Stomach (tissue), 9 donors: ENCODE measurements around the gene PTN. TPM values are rescaled to one million over a fixed set of nuclear protein-coding genes. Genes with fewer than 3 reads are reported as not detected.

Source experiments
- DNase-seq, 2 donors: peaks; one replicate each; pipeline versions ENCODE4 v3.0.0 to v3.0.0-alpha.2; 2013 to 2019
- H3K27ac ChIP-seq, 5 donors: fragments of 200-600 bp in 4 of 5; sonication (generic) in 4 of 5; one replicate each; pipeline ENCODE4 v1.5.1; 2013 to 2019; ENCODE audit warnings: mild to moderate bottlenecking in 1 of 5, moderate library complexity in 1 of 5
- H3K27me3 ChIP-seq, 3 donors: fragments of 200-600 bp; sonication (generic); one replicate each; pipeline ENCODE4 v1.5.1; 2017 to 2019; ENCODE audit warnings: mixed run types in 1 of 3
- H3K36me3 ChIP-seq, 4 donors: fragments of 200-600 bp; sonication (generic); 1 replicate in 3 of 4; 2 replicates in 1 of 4; pipeline ENCODE4 v1.5.1; 2016 to 2019
- H3K4me1 ChIP-seq, 4 donors: fragments of 200-600 bp; sonication (generic); one replicate each; pipeline ENCODE4 v1.5.1; 2016 to 2019
- H3K4me3 ChIP-seq, 4 donors: fragments of 200-600 bp; sonication (generic) in 3 of 4; one replicate each; pipeline ENCODE4 v1.5.1; 2016 to 2019; ENCODE audit warnings: mild to moderate bottlenecking in 1 of 4
- H3K9me3 ChIP-seq, 4 donors: fragments of 200-600 bp; sonication (generic); one replicate each; pipeline ENCODE4 v1.5.1; 2016 to 2019
- EP300 ChIP-seq: sonication (generic); formaldehyde crosslinking; IDR thresholded peaks from one replicate; pipeline ENCODE4 v1.6.1; 2017; ENCODE audit warnings: antibody characterized with exemption
- POLR2A ChIP-seq, 4 donors: fragments of 450-650 bp; IDR thresholded peaks; one replicate each; pipeline ENCODE4 v1.6.1; 2016; ENCODE audit warnings: antibody characterized with exemption in 4 of 4, control low read depth in 2 of 4, mild to moderate bottlenecking in 1 of 4, moderate library complexity in 1 of 4
- POLR2AphosphoS5 ChIP-seq, 3 donors: sonication (generic); formaldehyde crosslinking; IDR thresholded peaks; one replicate each; pipeline ENCODE4 v1.6.1; 2016; ENCODE audit warnings: antibody characterized with exemption in 3 of 3
- WGBS, 5 donors: extraction: QIAGEN DNeasy Blood & Tissue Kit in 3 of 5; methylation state at CpG; one replicate each; pipeline versions ENCODE4 v1.1.5 to v1.1.7; 2013 to 2018; 5-methylcytosine and 5-hydroxymethylcytosine counted together
- intact Hi-C: fragments of 100-400 bp; cut with DNase I; formaldehyde crosslinking; loops from one replicate; pipeline ENCODE4 v1.15.1; 2023; ENCODE audit warnings: low total_unique reads
- polyA plus RNA-seq, 3 donors: library from polyadenylated mRNA; stranded (reverse); fragments of 200-250 nt; gene quantifications; one replicate each; pipeline ENCODE4 v1.2.3, GENCODE V29; 2013
- total RNA-seq, 5 donors: library from RNA; depleted of rRNA; stranded (reverse); fragments of >200 nt; gene quantifications; one replicate each; pipeline versions ENCODE4 v1.1.0 to v1.2.3, GENCODE V29; 2014 to 2016
- TF ChIP-seq, protein P1 (sequence below), 7 experiments: fragments of 450-650 bp in 4 of 7; fragments of 200-600 bp in 3 of 7; sonication (generic) in 3 of 7; IDR thresholded peaks; one replicate each; pipeline ENCODE4 v1.5.1; 2016 to 2019; ENCODE audit warnings: antibody characterized with exemption in 7 of 7, control low read depth in 2 of 7, mild to moderate bottlenecking in 1 of 7
- donor health status: healthy with polysubstance abuse.
- donor health status: Bipolar disorder and iron deficiency.
- donor health status: healthy.

Gene PTN
- total and polyA plus RNA-seq, 8 donors: 1.4 to 47.4 (median 6.4) TPM; not detected in 1

DNA sequence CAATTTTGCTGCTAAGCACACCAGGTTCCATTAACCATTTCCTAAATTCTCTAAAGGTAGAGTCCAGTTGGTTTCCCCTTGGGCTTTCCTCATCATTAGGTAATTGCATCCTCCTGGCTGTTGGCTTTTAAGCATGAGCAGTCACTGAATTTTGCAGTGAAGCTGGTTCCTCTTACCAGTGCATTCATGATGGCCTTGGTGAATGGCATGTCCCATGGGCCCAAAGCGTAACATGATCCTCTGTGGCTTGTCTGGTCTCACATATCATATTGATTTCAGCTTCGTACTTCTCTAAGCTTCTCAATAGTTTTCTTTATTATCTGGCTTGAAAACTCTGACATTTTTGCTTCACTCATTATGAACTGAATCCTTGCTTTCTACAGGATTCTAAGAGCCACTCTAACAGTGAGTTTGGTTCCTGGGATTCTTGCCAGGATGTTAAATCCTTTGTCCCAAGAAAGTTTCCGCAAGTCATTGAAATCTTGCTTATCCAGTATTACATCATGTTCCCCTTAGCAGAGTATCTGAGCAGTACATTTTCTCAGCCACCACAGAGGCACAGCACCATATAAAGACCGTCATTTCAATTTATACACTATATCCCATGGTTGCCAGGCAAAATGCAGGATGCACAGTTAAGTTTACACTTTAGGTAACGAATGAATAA is 134.2 kb downstream of the PTN start:
- Histone ChIP-seq H3K27me3 (no peaks in the 10 kb centered on the region), H3K36me3 (no peaks in the 10 kb centered on the region), H3K27ac (no peak overlapping the region), H3K4me1 (no peaks in the 10 kb centered on the region), H3K9me3 (peaks cover 0 to 16% (median 5%) of the 10 kb centered on the region in 4 donors), H3K4me3 (no peak overlapping the region)
- TF ChIP-seq EP300 (no peak), POLR2A (IDR thresholded peaks at IDR 0.05) (no peak), POLR2AphosphoS5 (IDR thresholded peaks at IDR 0.05) (no peak)
- TF ChIP-seq, protein P1, sequence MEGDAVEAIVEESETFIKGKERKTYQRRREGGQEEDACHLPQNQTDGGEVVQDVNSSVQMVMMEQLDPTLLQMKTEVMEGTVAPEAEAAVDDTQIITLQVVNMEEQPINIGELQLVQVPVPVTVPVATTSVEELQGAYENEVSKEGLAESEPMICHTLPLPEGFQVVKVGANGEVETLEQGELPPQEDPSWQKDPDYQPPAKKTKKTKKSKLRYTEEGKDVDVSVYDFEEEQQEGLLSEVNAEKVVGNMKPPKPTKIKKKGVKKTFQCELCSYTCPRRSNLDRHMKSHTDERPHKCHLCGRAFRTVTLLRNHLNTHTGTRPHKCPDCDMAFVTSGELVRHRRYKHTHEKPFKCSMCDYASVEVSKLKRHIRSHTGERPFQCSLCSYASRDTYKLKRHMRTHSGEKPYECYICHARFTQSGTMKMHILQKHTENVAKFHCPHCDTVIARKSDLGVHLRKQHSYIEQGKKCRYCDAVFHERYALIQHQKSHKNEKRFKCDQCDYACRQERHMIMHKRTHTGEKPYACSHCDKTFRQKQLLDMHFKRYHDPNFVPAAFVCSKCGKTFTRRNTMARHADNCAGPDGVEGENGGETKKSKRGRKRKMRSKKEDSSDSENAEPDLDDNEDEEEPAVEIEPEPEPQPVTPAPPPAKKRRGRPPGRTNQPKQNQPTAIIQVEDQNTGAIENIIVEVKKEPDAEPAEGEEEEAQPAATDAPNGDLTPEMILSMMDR (IDR thresholded peaks at IDR 0.05): no peak
- no peak for DNase-seq
- WGBS, 5 donors: 75 to 79% (median 77%) methylated on average over 5 of the region's 5 CpGs
- intact Hi-C loops: no loop called here

DNA sequence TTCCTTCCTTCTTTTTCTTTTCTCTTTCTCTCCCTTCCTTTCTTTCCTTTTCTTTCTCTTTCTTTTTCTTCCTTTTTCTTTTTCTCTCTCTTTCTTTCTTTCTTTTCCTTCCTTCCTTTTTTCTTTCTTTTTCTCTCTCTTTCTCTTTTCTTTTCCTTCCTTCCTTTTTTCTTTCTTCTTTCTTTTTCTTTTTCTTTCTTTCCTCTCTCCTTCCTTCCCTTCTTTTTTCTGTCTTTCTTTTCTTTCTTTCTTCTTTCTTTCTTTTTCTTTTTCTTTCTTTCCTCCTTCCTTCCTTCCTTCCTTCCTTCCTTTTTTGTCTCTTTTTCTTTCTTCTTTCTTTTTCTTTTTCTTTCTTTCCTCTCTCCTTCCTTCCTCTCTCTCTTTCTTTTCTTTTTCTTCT is 136.8 kb downstream of the PTN start:
- TF ChIP-seq POLR2AphosphoS5 (IDR thresholded peaks at IDR 0.05) (no peak), POLR2A (IDR thresholded peaks at IDR 0.05) (no peak), EP300 (no peak)
- TF ChIP-seq, protein P1 (IDR thresholded peaks at IDR 0.05): no peak
- H3K36me3 ChIP-seq: no peaks in the 10 kb centered on the region
- no peak for DNase-seq
- H3K27ac ChIP-seq: no peak overlapping the region
- no peaks in the 10 kb centered on the region for H3K27me3 ChIP-seq
- H3K4me3 ChIP-seq: no peak overlapping the region
- peaks cover 0 to 16% (median 5%) of the 10 kb centered on the region in 4 donors for H3K9me3 ChIP-seq
- intact Hi-C loops: no loop called here
- no peaks in the 10 kb centered on the region for H3K4me1 ChIP-seq

DNA sequence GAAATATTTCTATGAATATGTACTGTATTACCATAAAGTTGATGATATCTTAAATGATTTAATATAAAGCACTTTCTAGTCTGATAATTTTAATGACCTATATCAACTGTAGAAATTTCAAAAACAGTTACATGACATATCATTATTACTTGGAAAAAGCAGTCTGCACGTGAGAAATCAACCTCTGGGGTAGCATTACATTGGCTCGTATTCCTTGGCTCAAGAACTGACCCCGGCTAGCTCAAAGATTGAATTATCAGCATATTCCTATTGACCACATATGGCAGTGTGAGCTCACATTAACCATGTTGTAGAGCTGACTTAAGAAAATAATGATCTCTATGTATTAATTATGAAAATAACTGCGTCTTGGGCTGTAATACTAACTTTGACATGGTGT is 139.3 kb downstream of the PTN start:
- intact Hi-C loops: no loop called here
- no peaks in the 10 kb centered on the region for H3K4me1 ChIP-seq
- peaks cover 0 to 16% (median 4%) of the 10 kb centered on the region in 4 donors for H3K9me3 ChIP-seq
- H3K4me3 ChIP-seq: no peak overlapping the region
- H3K27ac ChIP-seq: no peak overlapping the region
- no peaks in the 10 kb centered on the region for H3K27me3 ChIP-seq
- no peak for TF ChIP-seq EP300
- TF ChIP-seq POLR2AphosphoS5 (IDR thresholded peaks at IDR 0.05): no peak
- TF ChIP-seq, protein P1 (IDR thresholded peaks at IDR 0.05): no peak
- no peak for TF ChIP-seq POLR2A (IDR thresholded peaks at IDR 0.05)
- 60 to 77% (median 73%) methylated on average over 4 of the region's 4 CpGs for WGBS, 5 donors
- H3K36me3 ChIP-seq: no peaks in the 10 kb centered on the region
- DNase-seq: no peak

DNA sequence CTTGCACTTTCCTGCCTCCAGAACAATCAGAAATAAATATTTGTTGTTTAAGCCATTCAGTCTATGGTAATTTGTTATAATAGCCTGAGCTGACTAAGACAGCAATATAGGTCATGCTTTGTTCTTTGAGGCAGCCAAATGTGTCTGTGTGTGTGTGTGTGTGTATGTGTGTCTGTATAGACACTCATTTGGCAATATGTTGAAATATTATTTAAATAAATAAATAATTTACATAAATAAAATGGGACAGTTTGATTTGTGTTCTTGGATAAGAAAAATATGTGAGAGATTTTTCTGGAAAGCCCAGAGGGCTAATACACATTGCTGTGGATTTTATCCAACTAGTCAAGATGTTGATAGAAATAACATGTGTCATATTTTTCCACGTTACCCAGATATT is 140.2 kb downstream of the PTN start:
- DNase-seq: no peak
- H3K9me3 ChIP-seq: peaks cover 0 to 16% (median 2%) of the 10 kb centered on the region in 4 donors
- intact Hi-C loops: no loop called here
- no peak overlapping the region for H3K4me3 ChIP-seq
- H3K36me3 ChIP-seq: no peaks in the 10 kb centered on the region
- H3K4me1 ChIP-seq: no peaks in the 10 kb centered on the region
- WGBS, 5 donors: 39 to 63% (median 44%) methylated on average over 1 of the region's 1 CpG
- TF ChIP-seq, protein P1 (IDR thresholded peaks at IDR 0.05): no peak
- no peak for TF ChIP-seq POLR2A (IDR thresholded peaks at IDR 0.05)
- no peak for TF ChIP-seq POLR2AphosphoS5 (IDR thresholded peaks at IDR 0.05)
- TF ChIP-seq EP300: no peak
- H3K27ac ChIP-seq: no peak overlapping the region
- no peaks in the 10 kb centered on the region for H3K27me3 ChIP-seq
